ENCODE data around the gene CD244.
"Not testable (repeated sequence)": the region's sequence is repeated elsewhere in the genome, so short reads cannot be mapped to it uniquely, and the experiment has no call there.

The CD244 gene

DNA sequence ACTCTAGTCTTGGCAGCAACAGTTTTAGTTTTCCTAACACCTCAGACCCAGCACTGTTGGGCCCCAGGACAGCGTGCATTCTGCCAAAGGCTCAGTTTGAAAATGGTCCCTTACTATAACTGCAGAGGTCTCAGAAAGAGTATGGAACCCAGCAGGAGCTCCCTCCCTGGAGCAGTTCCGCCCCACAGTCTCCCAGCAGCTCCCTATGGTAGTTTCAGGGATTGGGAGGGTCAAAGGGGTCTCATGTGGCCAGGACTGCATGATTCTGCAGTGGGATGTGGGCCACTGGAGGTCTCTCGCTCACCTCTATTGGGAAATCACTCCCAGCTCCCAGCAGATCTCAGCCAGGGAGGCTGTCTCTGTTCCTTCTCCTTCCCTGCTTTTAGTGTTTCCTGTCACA, 54.4 kb downstream of the CD244 start:
- DNase-seq = no peak

- DNase-seq = no peak
Observed at GRCh38 chr1:160807738-160808137, 54.9 kb downstream of the CD244 start.

DNA sequence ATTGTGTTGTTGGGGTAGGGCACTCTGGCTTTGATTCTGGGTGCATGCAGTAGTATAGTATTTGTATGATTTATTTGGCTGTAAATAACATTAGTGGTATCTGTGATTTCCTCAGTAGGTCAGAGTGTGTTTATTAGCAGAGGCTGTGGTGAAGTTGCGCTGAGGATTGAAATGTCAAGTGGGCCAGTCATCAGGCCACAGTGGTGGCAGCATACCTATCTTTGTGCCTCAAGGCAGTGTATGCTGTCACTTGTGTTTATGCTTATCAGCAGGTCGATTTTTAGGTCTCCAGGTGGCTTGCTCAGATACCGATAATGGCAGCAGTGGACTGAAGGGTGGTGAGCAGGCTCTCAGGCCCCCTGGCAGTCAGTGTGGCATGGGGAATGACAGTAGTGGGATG, 55.4 kb downstream of the CD244 start:
- DNase-seq = no peak

GRCh38 chr1:160806784-160807183, 55.9 kb downstream of the CD244 start:
- no peak for DNase-seq

- no peak for DNase-seq
Observed at GRCh38 chr1:160806109-160806665, 56.5 kb downstream of the CD244 start.

DNA sequence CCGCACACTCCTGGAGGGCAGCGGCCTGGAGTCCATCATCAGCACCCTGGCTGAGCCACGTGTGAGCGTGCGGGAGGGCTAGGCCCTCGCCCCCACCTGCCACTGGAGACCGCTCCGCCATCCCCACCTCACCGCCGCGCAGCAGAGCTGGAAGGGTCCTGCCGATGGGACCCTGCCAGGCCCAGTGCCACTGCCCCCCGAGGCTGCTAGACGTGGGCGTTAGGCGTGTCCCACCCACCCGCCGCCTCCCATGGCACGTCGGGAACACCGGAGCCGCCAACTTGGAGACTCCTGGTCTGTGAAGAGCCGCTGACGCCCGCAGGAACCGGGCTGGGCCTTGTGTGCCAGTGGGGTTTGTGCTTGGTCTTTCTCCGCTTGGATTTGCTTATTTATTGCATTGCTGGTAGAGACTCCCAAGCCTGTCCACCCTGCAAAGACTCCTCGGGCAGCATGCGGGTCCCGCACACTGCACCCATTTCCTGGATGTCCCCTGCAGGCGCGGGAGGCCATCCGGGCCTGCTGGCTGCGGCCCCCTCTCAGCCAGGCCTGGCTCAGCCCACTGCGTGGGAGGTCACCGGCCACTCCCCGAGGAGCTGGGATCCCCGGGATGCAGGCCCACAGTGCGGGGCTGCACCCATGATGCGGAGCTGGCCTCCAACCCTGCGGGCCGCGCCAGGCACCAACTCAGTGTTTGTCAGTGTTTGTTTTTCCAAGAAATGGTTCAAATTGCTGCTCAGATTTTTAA, 60.7 kb downstream of the CD244 start:
- no peak for DNase-seq

DNA sequence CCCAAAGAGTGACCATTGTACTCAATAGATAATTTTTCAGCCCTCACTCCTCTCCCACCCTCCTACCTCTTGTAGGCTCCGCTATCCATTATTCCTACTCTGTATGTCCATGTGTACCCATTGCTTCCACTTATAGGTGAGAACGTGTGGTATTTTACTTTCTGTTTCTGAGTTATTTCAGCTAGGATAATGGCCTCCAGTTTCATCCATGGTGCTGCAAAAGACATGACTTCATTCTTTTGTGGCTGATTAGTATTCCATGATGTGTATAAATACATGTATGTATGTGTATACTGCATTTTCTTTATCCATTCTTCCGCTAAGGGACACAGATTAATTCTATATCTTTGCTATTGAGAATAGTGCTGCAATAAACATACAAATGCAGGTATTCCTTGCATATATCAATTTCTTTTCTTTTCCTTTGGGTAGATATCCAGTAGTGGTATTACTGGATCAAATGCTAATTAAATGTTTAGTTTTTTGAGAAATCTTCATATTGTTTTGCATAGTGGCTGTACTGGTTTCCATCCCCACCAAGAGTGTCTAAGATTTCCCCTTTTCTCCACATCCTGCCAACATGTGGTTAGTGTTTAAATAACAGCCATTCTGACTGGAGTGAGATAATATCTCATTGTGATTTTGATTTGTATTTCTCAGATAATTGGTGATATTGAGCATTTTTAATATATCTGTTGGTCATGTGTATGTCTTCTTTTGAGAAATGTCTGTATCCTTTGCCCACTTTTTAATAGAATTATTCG, 61.9 kb downstream of the CD244 start:
- peak in 1 of 2 donors; percentile 67 for DNase-seq

DNA sequence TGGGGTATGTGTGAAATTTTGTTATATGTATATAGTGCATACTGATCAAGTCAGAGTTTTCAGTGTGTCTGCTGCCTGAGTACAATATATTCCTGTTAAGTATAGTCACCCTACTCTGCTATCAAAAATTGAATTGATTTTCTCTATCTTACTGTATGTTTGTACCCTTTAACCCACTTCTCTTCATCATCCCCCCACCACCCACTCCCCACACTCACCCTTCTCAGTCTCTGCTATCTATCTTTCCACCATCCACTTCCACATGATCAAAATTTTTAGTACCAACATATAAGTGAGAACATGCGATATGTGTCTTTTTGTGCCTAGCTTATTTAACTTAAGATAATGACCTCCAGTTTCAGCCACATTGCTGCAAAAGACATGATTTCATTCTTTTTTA, 62.5 kb downstream of the CD244 start:
- no peak for DNase-seq

DNA sequence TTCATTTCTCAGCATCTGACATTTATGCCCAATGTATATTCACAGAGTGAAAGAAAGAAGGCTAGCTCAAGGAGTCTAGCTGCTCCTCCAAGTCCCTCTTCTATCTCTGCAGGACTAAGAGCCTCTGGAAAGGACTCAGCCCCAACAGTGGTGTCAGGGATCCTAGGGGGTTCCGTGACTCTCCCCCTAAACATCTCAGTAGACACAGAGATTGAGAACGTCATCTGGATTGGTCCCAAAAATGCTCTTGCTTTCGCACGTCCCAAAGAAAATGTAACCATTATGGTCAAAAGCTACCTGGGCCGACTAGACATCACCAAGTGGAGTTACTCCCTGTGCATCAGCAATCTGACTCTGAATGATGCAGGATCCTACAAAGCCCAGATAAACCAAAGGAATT, 63.0 kb downstream of the CD244 start:
- DNase-seq = no peak

- no peak for DNase-seq
Observed at GRCh38 chr1:160798439-160798838, 64.2 kb downstream of the CD244 start.

DNA sequence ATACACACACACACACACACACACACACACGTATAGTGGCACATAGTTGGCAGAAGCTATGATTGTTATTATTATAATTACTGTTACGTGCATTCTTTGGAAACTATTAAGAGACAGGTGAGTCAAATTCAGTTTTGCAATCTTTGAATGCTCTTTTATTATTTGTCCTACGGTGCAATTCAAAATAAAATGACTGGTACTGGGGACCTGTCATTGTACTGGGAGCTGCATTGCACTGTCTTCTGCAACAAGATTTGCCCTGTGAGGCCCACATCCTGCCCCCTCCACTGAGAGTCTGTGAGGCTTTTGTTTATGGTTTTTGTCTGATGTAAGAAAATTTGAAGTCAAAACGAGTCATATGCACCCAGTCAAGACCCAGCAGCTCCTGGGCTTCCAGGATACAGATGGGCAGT, 64.8 kb downstream of the CD244 start:
- peak in 1 of 2 donors; percentile 35 for DNase-seq

GRCh38 chr1:160797271-160797709, 65.4 kb downstream of the CD244 start:
- DNase-seq = no peak

DNA sequence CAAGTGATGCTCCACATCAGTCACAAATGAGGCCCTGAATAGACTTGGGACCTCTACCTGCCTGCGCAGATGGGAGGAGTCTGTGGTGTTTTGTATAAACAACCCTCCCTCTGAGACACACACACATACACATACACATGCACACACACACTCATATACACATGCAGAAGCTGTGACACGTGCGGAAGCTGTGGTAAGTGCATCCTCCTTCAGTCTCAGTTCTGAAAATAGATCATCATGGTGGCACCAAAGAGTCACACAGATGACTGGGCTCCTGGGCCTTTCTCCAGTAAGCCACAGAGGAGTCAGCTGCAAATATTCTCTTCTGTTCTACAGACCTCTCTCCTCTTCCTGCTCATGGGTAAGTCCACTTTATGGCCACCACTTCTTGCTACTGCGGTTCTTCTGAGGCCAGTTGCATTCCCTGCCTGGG, 66.7 kb downstream of the CD244 start, which contains the start of gene LY9:
Gene LY9 (plus strand): TSS at position 224 of the 433 bp plus-strand sequence. CDS start 14 bp downstream, at position 238.
- peak in 1 of 2 donors; percentile 91 for DNase-seq

GRCh38 chr1:160794376-160794775, 68.3 kb downstream of the CD244 start:
- no peak for DNase-seq

DNA sequence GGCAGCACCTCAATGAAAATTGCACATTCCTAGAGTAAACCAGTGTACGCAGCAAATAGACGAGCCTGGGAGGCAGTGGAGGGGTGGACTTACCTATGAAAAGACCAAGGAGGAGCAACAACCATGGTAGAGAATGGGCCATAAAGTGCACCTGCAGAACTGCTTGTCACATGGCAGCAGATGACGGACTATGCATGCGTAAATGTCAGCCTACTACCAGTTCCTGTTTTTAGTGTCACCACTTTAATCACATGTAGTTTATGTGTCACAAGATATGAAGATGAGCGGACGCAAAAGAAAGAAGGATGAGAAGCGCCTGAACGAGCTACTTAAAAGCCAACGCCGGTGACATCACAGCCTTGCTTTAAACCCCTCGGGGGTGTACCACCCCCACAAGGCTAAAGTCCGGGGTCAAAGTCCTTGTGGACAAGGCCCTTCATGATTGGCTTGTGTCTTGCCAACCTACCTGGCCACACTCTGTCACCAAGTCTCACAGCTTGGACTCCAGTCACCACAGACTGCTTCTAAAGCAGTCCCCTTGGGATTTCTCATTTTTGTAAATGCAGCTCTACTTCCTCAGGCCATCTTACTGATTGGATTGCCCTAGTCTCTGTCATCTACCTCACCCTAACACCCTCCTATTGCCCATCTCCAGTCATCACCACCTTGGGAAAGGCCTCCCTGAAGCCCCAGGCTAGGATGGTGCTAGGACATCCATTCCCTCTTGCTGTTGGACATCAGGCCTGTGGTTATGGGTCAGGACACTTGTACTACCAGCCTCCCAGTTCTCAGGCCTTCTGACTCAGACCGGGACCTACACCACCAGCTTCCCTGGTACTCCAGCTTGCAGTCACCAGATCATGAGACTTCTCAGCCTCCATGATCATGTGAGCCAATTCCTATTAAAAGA, 72.7 kb downstream of the CD244 start:
- no peak for DNase-seq

- no peak for DNase-seq
Observed at GRCh38 chr1:160789051-160789701, 73.5 kb downstream of the CD244 start.

DNA sequence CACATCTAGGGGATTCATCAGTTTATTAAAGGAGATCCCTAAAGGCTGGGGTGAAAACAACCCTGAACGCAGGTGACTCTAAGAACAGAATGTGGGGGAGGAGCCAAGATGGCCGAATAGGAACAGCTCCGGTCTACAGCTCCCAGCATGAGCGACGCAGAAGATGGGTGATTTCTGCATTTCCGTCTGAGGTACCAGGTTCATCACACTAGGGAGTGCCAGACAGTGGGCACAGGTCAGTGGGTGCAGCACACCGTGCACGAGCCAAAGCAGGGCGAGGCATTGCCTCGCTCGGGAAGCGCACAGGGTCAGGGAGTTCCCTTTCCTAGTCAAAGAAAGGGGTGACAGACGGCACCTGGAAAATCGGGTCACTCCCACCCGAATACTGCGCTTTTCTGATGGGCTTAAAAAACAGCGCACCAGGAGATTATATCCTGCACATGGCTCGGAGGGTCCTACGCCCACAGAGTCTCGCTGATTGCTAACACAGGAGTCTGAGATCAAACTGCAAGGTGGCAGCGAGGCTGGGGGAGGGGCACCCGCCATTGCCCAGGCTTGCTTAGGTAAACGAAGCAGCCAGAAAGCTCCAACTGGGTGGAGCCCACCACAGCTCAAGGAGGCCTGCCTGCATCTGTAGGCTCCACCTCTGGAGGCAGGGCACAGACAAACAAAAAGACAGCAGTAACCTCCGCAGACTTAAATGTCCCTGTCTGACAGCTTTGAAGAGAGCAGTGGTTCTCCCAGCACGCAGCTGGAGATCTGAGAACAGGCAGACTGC, 79.5 kb downstream of the CD244 start:
- DNase-seq = not testable (repeated sequence)

DNA sequence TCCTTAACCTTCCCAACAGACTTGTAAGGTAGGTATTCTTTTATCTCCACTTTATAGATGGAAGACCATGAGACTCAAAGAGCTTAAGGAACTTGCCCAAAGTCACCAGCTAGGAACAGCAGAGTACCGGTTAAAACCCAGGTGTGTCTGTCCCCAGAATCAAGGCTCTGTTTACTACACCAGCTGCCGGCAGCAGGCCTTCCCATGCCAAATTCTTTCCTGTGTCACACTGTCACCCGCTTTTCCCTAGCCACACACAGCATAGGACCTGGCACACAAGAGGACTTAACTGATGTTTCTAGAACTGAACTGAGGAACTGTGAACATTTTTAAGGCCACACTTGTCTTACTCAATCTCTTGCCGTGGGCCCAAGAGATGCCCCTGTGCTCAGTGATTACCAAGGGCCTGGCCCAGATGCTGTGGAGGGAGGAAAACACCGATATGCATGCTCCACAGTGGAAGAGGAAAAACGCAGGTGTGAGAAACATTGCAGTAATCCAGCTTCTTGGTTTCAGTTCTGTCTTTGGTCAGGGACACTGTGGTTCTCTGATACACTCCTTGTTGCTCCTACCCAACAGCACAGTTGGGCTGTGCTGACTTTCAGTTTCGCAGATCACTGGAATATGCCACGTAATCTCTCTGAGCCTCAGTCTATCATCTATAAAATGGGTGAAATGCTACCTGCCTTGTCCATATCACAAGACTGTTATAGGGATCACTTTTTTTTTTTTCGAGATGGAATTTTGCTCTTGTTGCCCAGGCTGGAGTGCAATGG, 80.6 kb downstream of the CD244 start:
- no peak for DNase-seq

DNA sequence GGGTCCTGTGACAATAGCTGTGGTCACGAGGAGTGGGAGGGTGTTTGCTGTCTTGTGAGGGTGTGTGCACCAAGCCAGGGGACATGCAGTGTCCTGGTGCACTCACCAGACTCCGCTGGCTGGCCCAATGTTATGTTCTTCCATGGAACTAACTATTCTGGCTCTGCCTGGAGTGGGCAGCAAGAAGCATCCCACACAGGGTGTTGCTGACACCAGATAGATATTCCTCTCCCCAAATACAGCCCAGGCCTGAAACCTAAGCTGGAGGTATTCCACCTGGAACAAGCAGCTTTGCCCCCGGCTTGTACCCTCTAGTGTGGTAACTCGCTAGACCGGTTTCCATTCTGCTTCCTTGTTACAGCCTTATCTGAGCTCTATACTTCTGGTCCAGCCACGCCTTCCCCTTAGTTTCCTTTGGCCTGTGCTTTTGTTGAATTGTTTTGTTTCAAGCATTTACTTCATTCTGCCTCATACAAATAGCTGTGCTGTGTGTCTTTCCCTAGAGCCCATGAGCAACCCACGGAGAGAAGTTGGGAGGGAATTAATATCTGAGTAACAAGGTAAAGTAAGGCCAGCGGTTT, 81.4 kb downstream of the CD244 start:
- no peak for DNase-seq

DNA sequence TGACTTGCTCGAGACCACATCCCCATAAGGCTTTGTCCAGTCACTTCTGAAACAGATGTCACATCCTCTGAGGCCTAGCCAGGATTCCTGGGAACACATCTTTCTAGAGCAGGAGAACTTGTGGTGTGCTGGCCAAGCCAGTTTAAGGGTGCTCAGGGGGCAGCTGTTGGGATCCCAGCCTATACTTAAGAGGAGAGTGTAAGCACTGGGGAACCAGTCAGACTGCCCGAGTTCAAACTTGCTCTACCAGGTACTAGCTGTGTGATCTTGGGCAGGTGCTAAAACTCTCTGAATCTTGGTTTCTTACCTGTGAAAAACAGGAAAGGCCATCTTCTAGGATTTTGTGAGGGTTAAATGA, 82.3 kb downstream of the CD244 start:
- DNase-seq = no peak
